Osteoblast (primary cell): Measurements from ENCODE around the gene CMIP. TPM values are rescaled to one million over a fixed set of nuclear protein-coding genes. Genes with fewer than 3 reads are reported as not detected.

ENCODE experiments used
- DNase-seq: peaks from one replicate; pipeline ENCODE4 v3.0.0; 2011; ENCODE audit warnings: low spot score, mixed read lengths; ENCODE audit not compliant: insufficient read length; ENCODE audit errors: missing footprints
- H2AFZ ChIP-seq: 2 replicates; pipeline ENCODE4 v1.6.0; 2011; ENCODE audit warnings: mild to moderate bottlenecking, low read length
- H3K27ac ChIP-seq: 2 replicates; pipeline ENCODE4 v1.5.1; 2011; ENCODE audit warnings: mild to moderate bottlenecking, low read depth, low read length, moderate library complexity
- H3K27me3 ChIP-seq: 2 replicates; pipeline ENCODE4 v1.6.0; 2012; ENCODE audit warnings: mild to moderate bottlenecking, control low read depth, inconsistent platforms, low read length, moderate library complexity; ENCODE audit not compliant: insufficient read depth
- H3K36me3 ChIP-seq: 2 replicates; pipeline ENCODE4 v1.5.1; 2011; ENCODE audit warnings: mild to moderate bottlenecking, low read length, control low read depth, moderate library complexity; ENCODE audit not compliant: insufficient read depth
- H3K4me1 ChIP-seq: 2 replicates; pipeline ENCODE4 v1.5.1; 2011; ENCODE audit warnings: mild to moderate bottlenecking, low read length, control low read depth, moderate library complexity; ENCODE audit not compliant: insufficient read depth
- H3K4me2 ChIP-seq: 2 replicates; pipeline ENCODE4 v1.6.0; 2011; ENCODE audit warnings: mild to moderate bottlenecking, low read length; ENCODE audit not compliant: insufficient read depth
- H3K4me3 ChIP-seq: fragments of 200-600 bp; sonication (generic); 3 replicates; pipeline ENCODE4 v1.5.1; 2012; ENCODE audit warnings: mild to moderate bottlenecking, low read length, inconsistent platforms; ENCODE audit not compliant: insufficient read depth
- H3K79me2 ChIP-seq: 2 replicates; pipeline ENCODE4 v1.6.0; 2012; ENCODE audit warnings: mild to moderate bottlenecking, low read length, control low read depth, inconsistent platforms; ENCODE audit not compliant: insufficient read depth
- H3K9me3 ChIP-seq: 2 replicates; pipeline ENCODE4 v1.5.1; 2011; ENCODE audit warnings: low read depth, low read length, control low read depth
- H4K20me1 ChIP-seq: 2 replicates; pipeline ENCODE4 v1.6.0; 2012; ENCODE audit warnings: mild to moderate bottlenecking, low read length, control low read depth; ENCODE audit not compliant: insufficient read depth
- CTCF ChIP-seq: IDR thresholded peaks from 2 replicates; pipeline ENCODE4 v1.5.1; 2011; ENCODE audit warnings: mild to moderate bottlenecking, low read depth, low read length, moderate library complexity; ENCODE audit errors: extremely low read depth
- total RNA-seq: library from RNA; depleted of rRNA; stranded (reverse); fragments of >200 nt; gene quantifications from 2 replicates; pipeline ENCODE4 v1.2.3, GENCODE V29; 2012

CMIP gene
- total RNA-seq, 1 donor, result 8.3 TPM

- H3K4me2 ChIP-seq, result no peak overlapping the region
- no peak overlapping the region for H2AFZ ChIP-seq
- no peak overlapping the region for H3K27ac ChIP-seq
- H4K20me1 ChIP-seq, result peaks cover 30% of the 10 kb centered on the region
- no peaks in the 10 kb centered on the region for H3K9me3 ChIP-seq
- no peak overlapping the region for H3K4me3 ChIP-seq
- H3K27me3 ChIP-seq, result no peaks in the 10 kb centered on the region
- TF ChIP-seq CTCF, result no peak
- H3K36me3 ChIP-seq, result no peaks in the 10 kb centered on the region
- DNase-seq, result peak; percentile 83
- peaks cover 54% of the 10 kb centered on the region for H3K79me2 ChIP-seq
- H3K4me1 ChIP-seq, result peaks cover 19% of the 10 kb centered on the region
Observed at GRCh38 chr16:81477697-81478693, 33.4 kb downstream of the CMIP start.

- peak; percentile 75 for DNase-seq
- Histone ChIP-seq H3K4me3 (no peak overlapping the region), H3K27me3 (no peaks in the 10 kb centered on the region), H2AFZ (no peak overlapping the region), H3K27ac (no peak overlapping the region), H3K9me3 (no peaks in the 10 kb centered on the region), H3K4me2 (no peak overlapping the region), H3K4me1 (peaks cover 16% of the 10 kb centered on the region), H3K36me3 (no peaks in the 10 kb centered on the region), H3K79me2 (peaks cover 62% of the 10 kb centered on the region), H4K20me1 (peaks cover 36% of the 10 kb centered on the region)
- no peak for TF ChIP-seq CTCF
Observed at GRCh38 chr16:81478876-81479511, 34.4 kb downstream of the CMIP start.

GRCh38 chr16:81480606-81481206 lies 36.1 kb downstream of the CMIP start:
- Histone ChIP-seq H4K20me1 (peaks cover 35% of the 10 kb centered on the region), H2AFZ (no peak overlapping the region), H3K4me1 (peaks cover 21% of the 10 kb centered on the region), H3K27ac (peak overlapping the region; percentile 63), H3K4me2 (peak overlapping the region; percentile 67), H3K4me3 (no peak overlapping the region), H3K9me3 (no peaks in the 10 kb centered on the region), H3K36me3 (no peaks in the 10 kb centered on the region), H3K79me2 (peaks cover 61% of the 10 kb centered on the region), H3K27me3 (no peaks in the 10 kb centered on the region)
- DNase-seq, result peak; percentile 48
- no peak for TF ChIP-seq CTCF
